Kidney tubule cell (primary cell): Measurements from ENCODE around the gene TSEN2.
"Not testable (repeated sequence)": the region's sequence is repeated elsewhere in the genome, so short reads cannot be mapped to it uniquely, and the experiment has no call there.

Experiments used
- DNase-seq: peaks from one replicate; pipeline ENCODE4 v3.0.0-alpha.2; 2018; ENCODE audit warnings: low spot score

The TSEN2 gene

DNA sequence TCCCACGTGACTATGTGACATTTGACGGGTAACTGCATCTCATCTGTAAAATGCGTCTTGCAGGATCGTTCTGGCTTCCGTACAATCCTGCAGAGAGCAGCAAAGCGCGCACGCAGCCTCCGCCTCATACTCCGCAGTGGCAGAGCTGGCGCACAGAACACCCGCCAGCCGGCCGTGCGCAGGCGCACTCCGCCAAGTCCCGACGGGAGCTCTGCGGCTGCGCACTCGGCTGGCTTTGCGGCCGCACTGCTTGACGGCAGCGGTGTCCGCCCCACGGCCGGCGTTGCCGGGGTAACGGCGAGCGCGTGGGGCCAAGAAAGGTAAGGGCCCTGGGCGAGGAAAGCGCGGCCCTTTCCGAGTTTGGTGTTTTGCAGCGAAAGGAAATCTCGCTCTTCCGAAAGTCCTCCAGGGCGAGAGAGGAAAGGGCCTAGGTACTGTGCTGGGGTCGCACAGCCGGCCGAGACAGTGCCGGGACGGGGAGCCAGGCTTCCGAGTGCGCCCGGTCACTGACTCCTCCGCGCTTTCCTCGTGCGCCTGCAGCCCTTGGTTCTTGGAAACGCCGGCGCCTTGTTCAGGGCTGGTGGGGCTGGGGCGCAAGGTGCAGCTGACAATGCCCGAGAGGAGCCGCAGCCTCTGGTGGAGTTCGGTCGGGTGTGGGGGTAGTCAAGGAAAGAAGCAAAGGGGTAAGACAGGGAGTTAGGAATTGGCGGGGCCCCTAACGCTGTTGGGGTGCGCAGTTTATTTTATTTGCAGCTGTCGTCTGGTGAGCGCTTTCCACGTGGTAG lies at the start of gene TSEN2:
Gene TSEN2, plus strand, starts transcription at position 283 of the 785 bp plus-strand sequence. CDS start 5,321 bp downstream, outside the sequence.
- DNase-seq: peak; percentile 96

DNA sequence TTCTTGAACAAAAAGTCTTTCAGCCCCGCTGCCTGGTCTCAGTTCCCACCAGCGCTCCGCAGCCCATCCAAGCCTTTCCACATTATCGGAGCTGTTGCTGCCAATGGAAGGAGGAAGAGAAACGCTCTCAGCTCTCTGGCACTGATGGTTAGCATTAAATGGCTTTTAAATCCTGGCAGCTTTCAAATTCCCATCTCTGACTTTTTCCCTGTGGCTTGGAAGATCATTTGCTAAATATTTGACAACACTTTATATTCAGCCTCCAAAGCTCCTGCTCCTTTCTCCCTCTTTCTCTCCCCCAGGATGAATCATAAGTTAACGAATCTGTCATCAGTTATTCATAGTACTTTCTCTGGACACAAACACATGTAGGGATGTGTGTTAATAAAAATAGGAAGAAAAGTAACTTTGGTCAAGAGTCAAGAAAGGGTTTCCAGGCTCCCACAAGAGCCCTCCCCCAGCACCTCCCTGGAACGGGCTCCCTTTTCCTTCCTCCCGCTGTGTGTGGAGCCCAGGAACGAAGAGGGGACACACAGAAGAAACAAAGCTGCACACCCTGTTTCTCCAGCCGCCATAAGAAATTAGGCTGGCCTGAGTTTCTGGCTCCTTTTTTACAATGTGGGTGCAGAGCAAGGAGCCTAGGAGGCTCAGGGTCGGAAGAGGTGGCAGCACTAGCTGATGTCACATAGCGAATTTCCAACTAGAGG lies 47.6 kb upstream of the TSEN2 start:
- no peak for DNase-seq

- DNase-seq: no peak
Measured at GRCh38 chr3:12437221-12437605, 47.1 kb upstream of the TSEN2 start.

DNA sequence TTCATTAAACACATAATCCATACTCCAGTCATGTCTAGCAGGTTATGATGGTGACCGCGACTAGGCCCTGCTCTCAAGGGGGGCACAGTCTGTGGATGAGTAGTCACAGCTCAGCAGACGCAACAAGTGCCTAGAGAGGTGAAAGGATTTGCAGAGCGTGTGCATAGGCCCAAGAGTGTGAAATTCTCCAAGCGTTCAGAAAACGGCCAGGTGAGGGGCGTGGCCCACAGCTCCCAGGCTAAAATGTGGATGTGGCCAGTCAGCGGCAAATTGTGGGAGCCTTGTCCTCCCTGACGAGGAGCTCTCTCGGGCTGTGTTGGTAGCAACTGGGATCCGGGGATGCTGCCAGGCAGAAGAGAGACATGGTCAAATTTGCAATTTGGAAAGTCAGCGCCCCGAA lies 46.4 kb upstream of the TSEN2 start:
- DNase-seq: no peak

- no peak for DNase-seq
Measured at GRCh38 chr3:12438318-12438717, 46.0 kb upstream of the TSEN2 start.

GRCh38 chr3:12439161-12439940 lies 44.9 kb upstream of the TSEN2 start:
- no peak for DNase-seq

DNA sequence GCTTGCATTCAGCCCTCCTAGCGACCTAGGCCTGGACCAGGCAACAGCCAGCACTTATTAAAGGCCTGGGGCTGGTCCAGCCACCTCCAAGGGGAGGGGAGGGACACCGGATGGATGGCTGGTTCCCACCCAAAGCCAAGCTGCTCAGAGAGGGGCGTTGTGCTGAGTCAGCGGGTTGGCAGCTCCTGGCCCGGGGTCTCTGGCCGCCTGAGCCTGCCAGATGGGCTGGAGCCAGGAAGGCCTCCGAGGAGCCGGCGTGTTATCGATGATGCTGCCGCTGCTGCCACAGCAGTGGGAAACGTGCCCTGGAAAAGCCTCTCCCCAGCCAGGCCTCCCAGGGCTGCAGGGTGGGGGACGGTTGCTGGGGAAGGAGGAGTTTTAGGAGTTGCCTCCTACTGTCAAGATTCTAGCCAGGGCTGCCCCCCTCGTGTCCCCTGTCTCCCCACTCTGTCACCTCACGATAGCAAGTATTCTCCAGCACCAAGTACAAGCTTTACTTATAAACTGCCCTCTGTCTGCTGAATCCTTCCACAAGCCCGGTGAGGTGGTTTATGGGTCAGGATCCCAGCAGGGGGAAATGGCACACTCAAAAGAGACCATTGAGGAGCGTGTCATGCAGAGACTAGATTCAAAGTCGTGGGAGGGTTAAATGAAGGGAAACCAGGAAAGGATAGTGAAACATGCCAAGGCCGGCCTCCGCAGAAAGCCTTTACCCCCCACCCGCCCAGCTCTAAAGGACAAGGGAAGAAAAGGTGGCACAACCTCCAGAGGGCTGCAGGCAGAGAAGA lies 43.2 kb upstream of the TSEN2 start:
- no peak for DNase-seq

GRCh38 chr3:12442654-12443501 lies 41.4 kb upstream of the TSEN2 start:
- peak; percentile 36 for DNase-seq

GRCh38 chr3:12443781-12444522 lies 40.3 kb upstream of the TSEN2 start:
- no peak for DNase-seq

DNA sequence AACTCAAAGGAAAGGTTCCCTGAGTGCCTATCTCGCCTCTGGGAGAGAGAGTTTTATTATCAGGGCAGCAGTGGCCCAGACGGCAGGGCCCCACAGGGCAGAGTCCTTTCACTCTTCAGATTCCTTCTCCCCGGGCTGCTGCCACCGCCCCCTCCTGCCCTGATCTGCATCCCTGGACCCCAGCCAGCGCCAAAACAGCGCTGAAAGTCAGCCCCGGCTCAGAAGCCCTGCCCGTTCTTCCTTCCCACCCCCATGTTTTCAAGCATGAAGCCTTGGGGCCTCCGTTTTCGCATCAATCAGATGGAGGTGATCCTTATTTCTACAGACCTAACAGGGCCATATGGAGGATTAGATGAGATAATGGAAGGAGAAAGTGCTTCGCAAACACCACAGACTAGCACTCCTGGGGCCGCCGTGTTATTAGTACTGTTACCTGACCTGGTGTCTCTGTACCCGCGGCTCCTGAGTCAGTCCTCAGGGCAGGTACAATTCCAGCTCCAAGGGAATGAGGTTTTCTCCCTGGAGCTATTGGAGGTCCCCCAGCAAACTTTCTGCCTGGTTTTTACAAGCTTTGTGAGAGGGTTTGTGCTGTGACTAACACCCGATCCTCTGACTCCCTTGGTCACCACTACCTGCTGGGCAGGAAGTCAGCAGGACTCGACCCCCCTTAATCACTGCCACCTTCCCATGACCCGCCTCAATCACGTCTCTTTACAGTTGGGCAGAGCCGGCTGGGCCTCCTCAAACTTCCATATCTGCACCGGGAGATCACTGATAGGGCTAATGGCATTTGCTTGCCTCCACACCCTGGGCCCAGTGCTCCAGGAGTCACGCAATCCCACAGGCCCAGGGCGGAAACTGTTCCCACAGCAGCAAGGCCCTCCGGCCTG lies 39.5 kb upstream of the TSEN2 start:
- DNase-seq: peak; percentile 84

DNA sequence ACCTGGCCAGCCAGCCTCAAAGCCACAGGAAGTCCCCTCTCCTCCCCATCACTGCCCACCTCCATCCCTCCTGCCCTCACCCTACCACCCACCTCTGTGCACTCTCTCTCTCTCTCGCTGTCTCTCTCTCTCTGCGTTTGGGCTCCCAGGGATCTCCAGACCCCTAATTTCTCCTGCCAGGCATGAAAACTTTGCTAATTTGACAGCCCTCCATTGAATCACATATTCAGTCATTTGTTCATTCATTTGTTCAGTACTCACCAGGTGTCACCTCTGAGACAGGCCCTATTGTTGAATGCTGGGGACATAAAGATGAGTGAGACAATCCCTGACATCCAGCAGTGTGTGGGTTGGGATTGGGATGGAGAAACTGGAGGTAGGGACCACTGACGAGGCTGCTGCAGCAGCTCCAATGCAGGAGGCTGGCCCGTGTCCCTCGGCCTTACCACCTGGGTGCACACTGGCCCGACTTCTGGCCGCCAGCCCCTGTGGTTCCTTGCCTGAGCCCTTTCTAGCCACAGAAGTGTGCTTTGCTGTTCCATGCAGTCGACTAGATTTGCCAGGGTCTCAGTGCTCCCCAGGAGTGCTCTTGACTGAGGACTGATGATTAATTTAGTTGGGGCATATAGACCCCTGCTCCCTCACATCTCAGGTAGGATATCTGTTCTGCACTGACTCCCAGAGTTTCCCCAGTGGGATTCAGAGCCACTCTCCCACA lies 38.6 kb upstream of the TSEN2 start:
- DNase-seq: no peak

- DNase-seq: no peak
Measured at GRCh38 chr3:12446298-12446697, 38.0 kb upstream of the TSEN2 start.

DNA sequence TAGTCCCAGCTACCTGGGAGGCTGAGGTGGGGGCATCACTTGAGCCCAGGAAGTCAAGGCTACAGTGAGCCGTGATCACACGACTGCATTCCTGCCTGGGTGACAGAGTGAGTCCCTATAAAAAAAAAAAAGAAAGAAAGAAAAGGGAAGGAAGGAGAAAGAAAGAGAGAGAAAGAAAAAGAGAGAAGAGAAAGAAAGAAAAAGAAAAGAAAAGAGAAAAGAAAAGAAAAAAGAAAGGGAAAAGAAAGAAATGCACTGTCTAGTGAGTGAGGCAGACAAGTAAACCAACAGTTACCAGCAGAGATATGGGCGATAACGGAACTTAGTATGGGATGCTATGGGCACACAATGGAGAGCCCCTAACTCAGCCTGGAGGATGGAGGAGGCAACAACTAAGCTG lies 37.2 kb upstream of the TSEN2 start:
- DNase-seq: no peak

- not testable (repeated sequence) for DNase-seq
Measured at GRCh38 chr3:12448404-12449202, 35.7 kb upstream of the TSEN2 start.

GRCh38 chr3:12449889-12450682 lies 34.2 kb upstream of the TSEN2 start:
- DNase-seq: no peak

GRCh38 chr3:12451481-12451880 lies 32.8 kb upstream of the TSEN2 start:
- DNase-seq: no peak

GRCh38 chr3:12451960-12452359 lies 32.3 kb upstream of the TSEN2 start:
- no peak for DNase-seq
